Renal pelvis (tissue), 4 donors: ENCODE measurements around the gene SPATS2. TPM values are rescaled to one million over a fixed set of nuclear protein-coding genes. Genes with fewer than 3 reads are reported as not detected.
"Not testable (repeated sequence)": the region's sequence is repeated elsewhere in the genome, so short reads cannot be mapped to it uniquely, and the experiment has no call there.

Experiments used
- DNase-seq: peaks from one replicate; pipeline ENCODE4 v3.0.0-alpha.2; 2013
- polyA plus RNA-seq, 3 donors: library from polyadenylated mRNA; unstranded; fragments of 120-200 nt; gene quantifications; one replicate each; pipeline ENCODE4 v1.2.1, GENCODE V29; 2013; ENCODE audit not compliant: insufficient read length in 3 of 3

Gene SPATS2
- polyA plus RNA-seq, 3 donors, result 42.5 to 53.3 (median 51.5) TPM

DNA sequence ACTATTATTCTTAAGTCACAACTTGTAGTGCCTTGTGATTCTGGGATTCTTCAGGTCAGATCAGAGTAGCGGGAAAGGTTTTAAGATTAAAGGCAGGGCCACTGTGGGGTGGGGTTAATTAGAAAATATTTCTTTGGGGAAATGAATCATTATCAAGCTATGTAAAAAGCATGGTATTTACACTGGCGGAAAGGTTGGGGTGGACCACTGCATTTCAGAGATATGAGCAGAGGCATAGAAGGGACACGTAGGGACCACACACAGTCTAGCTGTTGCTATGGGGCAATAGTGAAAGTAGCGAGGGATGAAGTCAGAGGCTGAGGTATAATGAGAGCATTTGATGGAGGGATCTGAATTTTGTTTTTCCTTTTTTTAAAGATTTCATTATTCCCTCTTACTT is 139.9 kb downstream of the SPATS2 start:
- no peak for DNase-seq

DNA sequence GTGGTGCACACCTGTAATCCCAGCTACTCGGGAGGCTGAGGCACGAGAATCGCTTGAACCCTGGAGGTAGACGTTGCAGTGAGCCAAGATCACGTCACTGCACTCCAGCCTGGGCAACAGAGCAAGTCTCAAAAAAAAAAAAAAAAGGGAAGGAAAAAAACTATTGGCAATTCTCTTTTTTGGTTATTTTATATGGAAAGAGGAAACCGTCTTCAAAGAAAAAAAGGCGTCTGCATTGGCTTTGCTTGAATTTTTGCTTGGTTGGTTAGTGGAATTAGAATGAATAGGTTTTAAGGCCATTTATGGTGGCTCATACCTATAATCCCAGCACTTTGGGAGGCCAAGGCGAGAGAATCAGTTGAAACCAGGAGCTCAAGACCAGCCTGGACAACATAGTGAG is 142.4 kb downstream of the SPATS2 start:
- DNase-seq, result not testable (repeated sequence)

DNA sequence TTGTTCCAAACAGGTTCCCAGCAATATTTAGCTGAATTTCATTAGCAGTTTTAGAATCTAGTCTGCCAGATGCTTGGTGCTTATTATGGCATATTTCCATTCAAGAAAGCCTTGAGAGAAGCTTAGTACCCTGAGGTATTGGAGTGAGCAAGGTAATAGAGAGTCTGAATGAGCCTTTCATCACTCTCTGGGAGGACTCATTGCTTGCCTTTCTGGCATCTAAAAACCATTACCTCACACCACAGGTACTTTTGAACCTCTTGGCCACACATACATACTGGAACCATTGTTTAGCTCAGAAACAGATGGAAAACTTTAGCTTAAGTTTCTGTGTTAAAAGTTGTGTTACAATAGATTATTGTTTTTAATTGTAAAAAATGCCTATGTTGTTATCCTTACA is 144.1 kb downstream of the SPATS2 start:
- no peak for DNase-seq

DNA sequence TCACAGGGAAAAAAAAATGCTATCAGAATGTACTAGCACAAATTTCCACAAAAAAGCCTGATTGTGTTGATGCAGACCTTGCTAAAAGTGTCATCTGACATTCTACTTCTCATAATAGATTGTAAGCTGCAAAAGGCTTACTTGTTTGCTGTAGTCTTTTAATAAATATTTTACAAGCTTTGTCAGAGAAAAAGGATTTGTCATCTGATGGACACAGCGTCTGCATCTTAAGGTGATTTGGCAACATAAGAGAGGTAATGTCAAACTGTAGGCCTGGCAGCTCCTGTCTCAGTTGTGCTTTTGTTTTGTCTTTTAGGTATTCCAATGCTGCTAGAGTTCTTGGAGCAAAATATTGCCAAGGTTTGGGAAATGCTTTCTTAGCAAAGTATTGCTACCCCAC is 145.3 kb downstream of the SPATS2 start:
- no peak for DNase-seq

DNA sequence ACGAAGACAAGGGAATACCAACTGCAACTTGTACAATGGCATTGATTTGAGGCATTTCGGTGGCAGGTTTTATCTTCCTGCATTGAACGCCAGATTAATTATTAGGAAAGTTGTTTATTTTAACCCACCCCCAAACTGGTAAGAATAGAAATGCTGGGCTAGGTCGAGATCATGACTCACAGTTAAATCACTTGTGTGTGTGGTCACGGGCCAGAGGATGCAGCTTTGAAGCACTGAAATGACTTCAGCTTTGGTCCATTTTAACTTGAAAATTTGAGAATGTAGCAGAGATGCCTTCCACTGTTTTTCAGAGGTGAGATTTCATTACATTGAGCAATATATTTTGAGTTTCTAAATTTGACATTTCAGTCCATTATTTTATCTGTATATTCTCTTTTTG is 148.0 kb downstream of the SPATS2 start:
- DNase-seq, result no peak

DNA sequence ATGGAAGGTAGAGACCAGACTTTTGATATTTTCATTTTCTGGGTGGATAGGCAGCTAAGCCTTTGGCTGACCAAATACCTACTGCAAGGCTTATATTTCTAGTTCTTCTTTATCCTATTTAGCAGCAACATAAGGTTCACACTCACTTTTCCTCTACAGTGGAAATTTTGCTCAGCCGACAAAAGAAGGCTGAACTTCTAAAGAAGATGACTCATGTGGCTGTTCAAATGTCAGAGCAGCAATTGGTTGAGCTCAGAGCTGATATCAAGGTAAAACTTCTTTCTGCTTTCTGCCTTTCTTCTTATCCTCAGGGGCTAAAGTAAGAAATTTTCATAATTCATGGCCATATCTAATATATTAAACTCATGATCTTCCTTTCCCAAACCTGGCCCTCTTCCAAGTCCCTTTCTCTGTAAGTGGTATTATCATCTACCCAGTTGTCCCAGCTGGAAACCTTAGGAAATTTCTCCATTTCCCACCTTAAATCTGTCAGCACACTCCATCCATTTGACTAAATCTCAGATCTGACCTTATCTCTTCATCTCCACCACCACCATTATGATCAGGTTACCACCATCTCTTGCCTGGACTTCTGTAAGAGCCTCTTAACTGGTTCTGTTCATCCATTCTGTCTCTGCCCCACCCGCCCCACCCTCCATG is 151.8 kb downstream of the SPATS2 start:
- no peak for DNase-seq

DNA sequence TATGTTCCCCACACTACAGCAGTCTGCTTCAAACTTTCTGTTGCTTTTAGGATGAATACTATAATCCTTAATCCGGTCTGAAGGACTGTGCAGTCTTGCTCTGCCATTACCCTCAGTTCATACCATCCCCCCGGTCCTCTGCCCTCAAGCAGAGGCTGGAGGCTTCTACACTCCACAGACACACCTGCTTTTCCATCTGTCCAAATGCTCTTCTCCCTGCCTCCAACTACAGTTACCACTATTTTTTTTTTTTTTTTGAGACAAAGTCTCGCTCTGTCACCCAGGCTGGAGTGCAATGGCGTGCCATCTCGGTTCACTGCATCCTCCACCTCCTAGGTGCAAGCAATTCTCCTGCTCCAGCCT is 152.3 kb downstream of the SPATS2 start:
- no peak for DNase-seq

DNA sequence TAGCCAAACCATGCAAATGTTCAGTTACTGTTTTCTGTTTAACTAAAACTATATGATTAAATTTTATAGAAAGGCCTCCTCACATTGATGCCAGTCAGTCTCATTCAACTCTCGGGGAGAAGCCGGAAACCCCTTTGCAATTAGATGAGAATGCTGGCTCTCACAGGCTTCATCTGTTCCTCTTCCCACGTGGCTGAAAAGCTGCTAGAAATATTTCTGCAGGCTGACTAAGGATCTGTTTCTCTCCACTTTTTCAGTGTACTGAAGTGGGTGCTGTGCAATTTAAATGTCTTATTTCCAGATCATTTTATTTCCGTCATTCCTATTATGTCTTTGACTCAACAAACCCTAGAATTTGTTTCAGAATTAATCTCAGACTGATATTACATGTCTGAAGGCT is 154.1 kb downstream of the SPATS2 start:
- no peak for DNase-seq

DNA sequence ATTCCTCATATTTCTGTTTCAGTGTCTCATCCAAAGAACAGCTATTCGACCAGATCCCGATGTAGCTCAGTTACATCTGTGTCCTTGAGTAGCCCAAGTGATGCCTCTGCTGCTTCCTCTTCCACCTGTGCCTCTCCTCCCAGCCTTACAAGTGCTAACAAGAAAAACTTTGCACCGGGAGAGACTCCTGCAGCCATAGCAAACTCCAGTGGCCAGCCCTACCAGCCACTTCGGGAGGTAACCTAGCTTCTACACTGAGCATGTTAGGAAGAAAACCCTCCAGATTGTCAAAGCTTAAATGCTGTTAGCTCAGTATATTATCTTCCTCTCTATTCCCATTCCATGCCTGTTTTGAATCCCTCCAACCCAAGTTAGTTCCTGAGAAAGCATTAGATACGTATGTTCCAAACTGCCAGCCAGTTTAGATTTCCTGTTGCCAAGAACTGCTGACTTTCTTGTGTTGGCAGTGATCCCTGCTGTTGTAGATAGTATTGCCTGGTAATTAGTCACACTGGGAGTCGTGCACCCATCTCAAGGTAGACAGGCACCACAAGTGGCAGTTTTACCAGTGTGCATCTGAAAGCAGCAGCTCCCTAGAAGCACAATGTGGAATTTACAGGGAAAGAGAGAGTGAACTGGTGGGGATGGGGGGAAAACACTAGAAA is 157.5 kb downstream of the SPATS2 start:
- DNase-seq, result no peak

DNA sequence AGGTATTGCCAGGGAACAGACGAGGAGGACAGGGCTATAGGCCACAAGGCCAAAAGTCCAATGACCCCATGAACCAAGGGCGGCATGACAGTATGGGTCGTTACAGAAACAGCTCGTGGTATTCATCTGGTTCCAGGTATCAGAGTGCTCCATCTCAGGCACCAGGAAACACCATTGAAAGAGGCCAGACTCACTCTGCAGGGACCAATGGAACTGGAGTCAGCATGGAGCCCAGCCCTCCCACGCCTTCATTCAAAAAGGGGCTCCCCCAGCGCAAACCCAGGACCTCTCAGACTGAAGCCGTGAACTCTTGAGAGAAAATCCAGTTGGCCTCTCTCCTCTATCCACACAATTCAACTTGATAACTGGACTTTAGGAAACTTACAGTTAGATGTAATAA is 158.7 kb downstream of the SPATS2 start:
- DNase-seq, result no peak

DNA sequence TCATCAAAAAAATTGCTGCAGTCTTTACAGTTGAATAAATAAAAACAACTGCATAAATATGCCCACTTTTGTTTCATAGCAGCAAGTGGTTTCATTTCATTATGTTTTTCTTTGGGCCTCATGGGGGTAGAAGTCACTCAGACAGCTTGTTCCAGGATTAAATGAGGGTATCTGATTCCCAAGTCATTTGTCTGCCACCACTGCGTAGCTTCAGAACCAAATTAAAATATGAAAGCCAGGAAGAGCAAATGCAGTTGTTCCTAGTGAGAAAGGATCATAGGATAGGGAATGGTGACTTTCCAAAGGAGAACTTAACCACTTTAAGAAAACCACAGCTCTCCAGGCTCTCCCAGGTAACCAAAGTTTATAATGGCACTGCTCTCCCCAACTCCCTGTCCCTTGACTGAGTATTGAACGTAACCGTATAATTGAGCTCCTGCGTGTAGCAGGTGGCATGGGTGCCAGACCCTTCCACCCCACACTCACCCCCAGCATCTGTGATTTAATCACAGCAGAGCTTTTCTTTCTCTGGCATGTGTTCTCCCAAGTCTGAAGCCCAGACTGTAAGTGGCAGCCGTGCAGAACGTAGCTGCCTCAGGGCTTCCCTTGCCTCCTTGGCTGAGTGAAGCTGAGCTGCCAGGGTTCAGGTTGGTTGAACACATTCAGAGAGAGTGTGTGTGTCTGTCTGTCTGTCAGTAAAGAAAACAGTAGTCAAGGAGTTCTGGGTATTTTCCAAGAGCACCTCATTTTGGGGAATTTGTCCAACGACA is 160.3 kb downstream of the SPATS2 start:
- peak; percentile 69 for DNase-seq

DNA sequence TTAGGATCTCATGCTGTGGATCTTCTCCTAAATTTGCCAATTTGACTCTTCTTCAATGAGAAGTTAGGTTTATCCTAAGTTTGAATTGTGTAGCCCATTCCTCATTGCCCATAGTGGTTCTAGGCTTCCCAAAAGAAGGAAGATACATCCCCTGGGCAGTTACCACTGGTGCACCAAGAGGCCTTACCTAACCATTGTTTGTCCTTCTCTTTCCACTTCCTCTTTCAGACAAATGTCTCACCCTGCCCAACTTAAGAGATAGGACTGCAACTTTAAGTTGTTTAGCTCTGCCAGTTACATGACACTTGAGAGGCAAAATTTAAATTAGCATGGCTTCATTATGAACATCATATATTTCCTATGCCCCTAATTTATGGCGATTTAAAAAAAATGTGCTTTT is 162.2 kb downstream of the SPATS2 start:
- no peak for DNase-seq

DNA sequence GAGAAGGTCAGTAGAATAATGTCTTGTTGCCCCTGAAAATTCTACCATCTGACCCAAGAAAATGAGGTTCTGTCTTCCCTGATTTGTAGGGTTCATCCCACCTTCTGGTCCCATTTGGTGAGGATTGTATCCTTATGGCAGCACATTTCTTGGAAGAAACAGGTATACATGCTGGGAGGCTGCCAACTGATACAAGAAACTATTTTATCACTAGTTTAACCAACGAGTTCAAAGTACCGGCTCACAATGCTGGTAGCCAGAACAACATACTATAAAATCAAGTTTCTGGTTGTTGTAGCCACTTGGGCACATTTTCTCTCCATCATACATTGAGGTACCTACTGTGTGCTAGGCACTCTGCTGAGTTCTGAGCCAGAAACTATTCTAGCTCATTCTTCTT is 164.5 kb downstream of the SPATS2 start:
- no peak for DNase-seq

DNA sequence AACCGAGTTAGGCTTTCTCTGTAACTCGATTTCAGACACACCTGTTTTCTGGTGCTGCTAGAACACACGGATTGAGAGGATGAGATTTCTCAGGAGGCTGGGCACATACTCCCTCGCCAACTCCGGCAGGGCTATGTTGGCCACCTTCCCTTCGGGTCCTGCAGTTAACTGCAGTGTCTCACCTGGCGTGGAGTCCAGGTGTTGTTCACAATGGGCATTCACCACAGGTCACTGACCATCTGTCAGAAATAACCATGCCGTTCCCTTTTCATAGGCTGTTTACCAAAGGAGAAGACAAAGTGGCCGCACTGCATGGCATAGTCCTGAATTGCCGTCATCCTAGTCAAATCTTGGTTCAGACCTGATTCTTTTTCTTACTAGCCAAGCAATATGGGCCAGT is 166.1 kb downstream of the SPATS2 start:
- no peak for DNase-seq

DNA sequence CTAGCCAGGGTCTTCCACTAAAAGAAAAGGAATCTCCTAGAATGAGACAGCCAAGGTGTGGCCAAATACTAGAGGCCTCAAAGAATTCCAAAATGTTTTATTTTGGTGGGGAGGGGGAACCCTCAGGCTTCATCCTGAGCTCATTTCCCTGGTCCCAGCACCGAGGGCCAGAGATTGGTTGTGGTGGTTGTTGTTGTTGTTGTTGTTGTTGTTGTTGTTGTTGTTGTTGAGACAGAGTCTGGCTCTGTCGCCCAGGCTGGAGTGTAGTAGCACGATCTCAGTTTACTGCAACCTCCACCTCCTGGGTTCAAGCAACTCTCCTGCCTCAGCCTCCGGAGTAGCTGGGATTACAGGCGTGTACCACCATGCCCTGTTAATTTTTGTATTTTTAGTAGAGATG is 166.9 kb downstream of the SPATS2 start:
- DNase-seq, result not testable (repeated sequence)

DNA sequence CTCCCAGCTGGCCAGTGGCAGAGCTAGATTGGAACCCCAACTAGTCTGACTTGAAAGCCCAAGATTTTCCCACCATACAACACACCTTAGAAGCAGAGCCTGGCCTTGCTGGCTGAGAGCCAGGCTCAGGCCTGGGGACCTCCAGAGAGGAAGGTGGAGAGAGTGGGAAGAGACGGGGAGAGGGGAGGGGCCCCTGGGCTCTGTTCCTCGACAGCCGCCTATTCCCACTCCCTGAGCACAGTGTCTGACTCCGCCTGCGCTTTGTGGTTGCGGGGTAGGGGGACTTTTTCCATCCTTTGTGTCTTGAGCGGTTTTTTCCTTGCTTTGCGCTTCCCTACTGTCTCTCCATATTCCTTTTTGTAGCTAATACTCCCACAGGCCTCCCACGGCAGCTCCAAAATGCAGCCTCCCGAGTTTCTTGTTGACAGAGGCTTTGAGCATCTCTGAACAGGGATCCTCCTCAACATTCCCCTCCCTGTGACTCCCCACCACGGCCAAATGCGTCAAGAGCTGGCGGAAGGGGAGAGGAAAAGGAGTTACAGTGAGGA is 167.5 kb downstream of the SPATS2 start:
- DNase-seq, result no peak

DNA sequence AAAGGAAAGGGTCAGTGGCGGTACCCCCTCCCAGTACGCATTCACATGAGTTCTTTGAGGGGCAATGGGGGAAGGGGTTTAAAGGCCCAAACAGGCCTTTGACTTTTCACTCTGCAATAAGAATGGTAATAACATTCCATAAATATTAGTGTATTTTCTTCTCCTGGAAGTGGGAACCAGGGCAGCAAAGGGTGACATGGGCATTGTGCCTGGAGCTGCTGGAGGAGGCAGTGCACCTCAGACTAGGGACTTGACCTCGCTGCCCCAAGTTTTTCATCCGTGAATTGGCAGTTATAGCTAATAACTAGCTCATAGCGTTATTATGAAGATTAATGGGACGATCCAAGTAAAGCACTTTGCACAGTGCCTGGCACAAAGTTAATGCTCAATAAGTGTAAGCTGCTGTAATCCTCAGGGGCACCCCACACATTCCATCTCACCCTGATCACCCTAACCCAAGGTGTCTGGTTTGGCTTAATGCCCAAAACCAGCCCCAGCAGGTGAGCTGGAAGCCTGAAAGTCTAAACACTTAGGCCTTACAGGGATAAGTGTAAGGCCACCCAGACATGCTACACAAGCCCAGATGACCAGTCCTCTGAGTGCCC is 168.8 kb downstream of the SPATS2 start:
- DNase-seq, result no peak

DNA sequence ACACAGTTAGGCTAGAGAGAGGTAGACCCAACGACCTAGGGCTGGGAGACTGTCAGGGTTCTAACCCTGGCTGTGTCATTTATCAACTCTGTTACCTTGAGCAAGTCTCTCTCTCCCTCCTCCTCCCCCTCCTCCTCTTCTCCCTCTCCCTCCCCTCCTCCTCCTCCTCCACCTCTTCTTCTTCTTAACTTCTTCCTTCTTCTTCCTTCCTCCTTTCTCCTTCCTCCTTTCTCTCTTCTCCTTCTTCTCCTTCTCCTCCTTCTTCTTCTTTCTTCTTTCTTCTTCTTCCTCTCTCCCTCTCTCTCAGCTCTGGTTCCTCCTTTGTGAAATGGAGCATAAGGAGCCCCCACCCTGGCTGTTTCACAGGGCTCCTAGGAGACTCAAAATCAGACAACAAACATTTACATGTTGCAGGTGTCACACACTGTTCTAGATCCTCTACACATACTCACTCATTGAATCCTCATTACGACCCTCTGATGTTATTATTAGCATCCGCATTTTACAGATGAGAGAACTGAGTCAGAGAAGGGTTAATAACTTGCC is 169.3 kb downstream of the SPATS2 start:
- DNase-seq, result no peak

DNA sequence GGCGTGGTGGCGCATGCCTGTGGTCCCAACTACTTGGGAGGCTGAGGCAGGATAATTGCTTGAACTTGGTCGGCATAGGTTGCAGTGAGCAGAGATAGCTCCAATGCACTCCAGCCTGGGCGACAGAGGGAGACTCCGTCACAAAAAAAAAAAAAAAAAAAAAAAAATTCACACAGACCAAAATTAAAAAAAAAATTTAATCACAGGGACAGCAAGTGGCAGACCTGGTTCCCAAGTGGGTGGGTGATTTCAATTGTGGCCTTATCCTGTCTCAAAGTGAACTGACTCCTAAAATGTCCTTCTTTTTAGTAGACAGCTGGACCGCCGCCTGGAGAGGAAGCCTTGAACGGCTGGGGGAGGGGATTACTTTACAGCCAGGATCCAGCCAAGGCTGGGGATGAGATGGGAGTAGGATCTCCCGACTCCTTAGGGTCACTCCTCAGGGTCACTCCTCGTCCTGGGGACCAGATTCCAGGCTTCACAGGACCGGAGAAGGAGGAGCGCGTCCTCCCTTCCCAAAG is 170.0 kb downstream of the SPATS2 start:
- no peak for DNase-seq

DNA sequence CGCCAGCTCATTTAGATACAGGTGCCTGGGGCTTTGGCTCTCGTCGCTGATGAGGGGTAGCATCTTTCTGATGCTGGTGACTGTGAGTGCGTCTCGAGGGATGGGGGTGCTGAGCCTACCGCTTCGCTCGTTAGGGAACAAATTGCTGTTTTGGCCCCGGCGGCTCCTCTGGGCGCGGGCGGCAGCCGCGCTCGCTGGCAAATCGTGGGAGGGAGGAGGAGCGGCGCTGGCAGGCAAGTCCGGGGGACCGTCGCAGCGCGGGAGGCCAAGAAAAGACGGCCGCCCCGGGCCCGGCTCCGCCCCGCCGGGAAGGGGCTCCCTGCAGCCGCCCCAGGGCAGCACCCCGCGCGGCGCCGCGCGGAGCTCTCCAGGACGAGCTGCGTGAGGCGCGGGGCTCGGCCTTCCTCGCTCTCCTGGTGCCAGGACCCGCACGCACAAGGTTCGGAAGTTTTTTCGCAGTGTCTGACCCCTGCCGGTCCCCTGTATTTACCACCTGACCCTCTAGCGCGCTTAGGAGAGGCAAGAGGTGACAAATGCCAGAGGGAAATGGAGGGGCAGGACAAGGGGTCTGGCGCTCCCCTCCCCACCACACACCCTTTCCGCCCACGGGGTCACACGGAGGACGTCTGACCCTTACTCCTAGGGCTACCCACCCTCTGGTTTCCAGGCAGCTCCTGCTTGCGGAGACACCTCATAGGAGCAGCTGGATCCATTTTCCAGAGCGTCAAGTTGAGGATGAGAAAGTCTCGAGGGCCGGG is 170.7 kb downstream of the SPATS2 start:
- DNase-seq, result no peak
